ENCODE data around the gene PADI1. TPM values are rescaled to one million over a fixed set of nuclear protein-coding genes. Genes with fewer than 3 reads are reported as not detected.
A peak's percentile ranks its signal among the peaks of the same experiment; 100 is the strongest.

The PADI1 gene
- polyA plus RNA-seq, 4 donors = 0.01 to 0.27 (median 0.10) TPM; not detected in 1

DNA sequence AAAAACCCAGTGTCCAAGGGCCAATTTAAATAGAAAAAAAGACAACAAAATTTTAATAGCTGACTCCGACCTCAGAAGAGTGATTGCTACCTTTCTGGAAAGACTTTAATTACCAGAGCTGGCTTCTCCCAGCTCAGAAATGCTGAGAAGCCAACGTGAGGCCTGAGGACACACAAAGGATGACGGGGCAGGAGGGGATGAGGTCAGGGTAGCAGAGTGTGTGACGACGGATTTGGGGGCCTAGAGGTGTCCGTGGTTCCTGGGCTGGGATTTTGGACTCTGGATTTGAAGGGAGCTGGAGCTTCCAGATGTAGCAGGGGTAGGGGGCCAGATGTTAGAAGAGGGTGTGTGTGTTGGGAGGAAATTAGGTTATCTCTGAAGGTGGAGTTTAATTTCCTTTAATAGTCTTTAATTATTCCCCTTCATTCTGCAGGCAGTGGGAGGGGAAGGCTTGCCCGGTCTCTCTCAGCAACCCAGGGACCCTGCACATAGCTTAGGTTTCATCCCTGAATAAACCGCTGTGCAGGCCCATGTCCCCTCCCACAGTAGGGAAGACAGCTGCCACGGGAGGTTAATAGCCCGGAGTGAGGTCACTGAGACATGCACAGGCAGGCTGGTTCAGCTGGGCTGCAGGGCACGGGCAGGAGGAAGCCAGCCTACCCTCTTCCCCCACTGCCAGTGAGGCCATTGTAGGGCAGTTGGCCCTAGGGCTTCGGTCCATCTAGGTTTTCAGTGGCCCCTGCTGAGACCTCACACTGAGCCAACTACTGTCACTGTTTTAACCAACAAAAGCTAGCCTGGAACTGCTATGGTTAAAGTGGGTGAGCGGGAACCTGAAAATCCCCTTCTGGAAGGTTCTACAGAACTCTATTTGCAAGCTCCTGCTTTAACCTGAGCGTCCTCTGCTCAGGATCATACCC is 40.2 kb downstream of the PADI1 start:
- Histone ChIP-seq H3K36me3 (ENCODE audit: control insufficient read depth in 3 of 3, insufficient read depth in 2 of 3, low read depth in 1 of 3, low read length in 3 of 3) (no peaks in the 10 kb centered on the region), H3K27ac (ENCODE audit: low read depth in 1 of 3, low read length in 2 of 3) (no peak overlapping the region), H3K4me3 (ENCODE audit: low read depth in 1 of 3, low read length in 3 of 3) (no peak overlapping the region), H3K27me3 (ENCODE audit: control insufficient read depth in 3 of 3, insufficient read depth in 3 of 3, low read length in 3 of 3) (peaks cover 0 to 13% (median 3%) of the 10 kb centered on the region in 3 donors), H3K9me3 (ENCODE audit: control insufficient read depth in 2 of 2, insufficient read depth in 1 of 2, low read depth in 1 of 2, low read length in 1 of 2) (no peaks in the 10 kb centered on the region), H3K4me1 (ENCODE audit: control insufficient read depth in 3 of 3, insufficient read depth in 2 of 3, low read depth in 1 of 3, low read length in 2 of 3) (no peaks in the 10 kb centered on the region)
- WGBS, 3 donors = 63 to 69% (median 68%) methylated on average over 14 of the region's 14 CpGs
- DNase-seq (no peak), FAIRE-seq (no peak)

DNA sequence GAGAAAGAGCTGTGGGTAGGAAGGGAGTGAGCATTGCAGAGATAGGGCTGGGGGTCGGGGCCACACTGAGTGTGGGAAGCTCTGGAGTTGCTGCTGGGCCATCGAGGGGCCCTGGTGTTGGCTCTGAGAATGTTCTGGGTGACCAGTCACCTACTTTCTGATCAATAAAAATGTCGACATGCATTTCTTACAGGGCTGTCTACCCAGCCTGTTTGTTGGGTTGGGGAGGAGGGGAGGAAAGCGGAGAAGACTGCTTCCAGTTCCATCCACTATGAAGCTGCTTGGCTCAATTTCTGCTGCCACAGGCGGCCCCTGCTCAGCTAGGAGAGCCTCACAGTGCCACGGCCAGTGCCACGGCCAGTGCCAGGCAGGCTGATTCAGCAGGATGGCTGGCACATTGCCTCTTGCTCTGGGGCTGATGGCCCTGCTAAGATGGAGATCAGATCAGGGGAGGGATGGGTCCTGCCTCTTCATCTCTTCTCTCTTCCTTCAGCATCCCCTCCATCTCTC is 40.9 kb downstream of the PADI1 start:
- H3K27me3 ChIP-seq (ENCODE audit: control insufficient read depth in 3 of 3, insufficient read depth in 3 of 3, low read length in 3 of 3) = peaks cover 0 to 10% (median 3%) of the 10 kb centered on the region in 3 donors
- H3K4me3 ChIP-seq (ENCODE audit: low read depth in 1 of 3, low read length in 3 of 3) = no peak overlapping the region
- 67 to 72% (median 69%) methylated on average over 7 of the region's 7 CpGs for WGBS, 3 donors
- H3K27ac ChIP-seq (ENCODE audit: low read depth in 1 of 3, low read length in 2 of 3) = no peak overlapping the region
- no peaks in the 10 kb centered on the region for H3K9me3 ChIP-seq (ENCODE audit: control insufficient read depth in 2 of 2, insufficient read depth in 1 of 2, low read depth in 1 of 2, low read length in 1 of 2)
- H3K36me3 ChIP-seq (ENCODE audit: control insufficient read depth in 3 of 3, insufficient read depth in 2 of 3, low read depth in 1 of 3, low read length in 3 of 3) = no peaks in the 10 kb centered on the region
- DNase-seq (no peak), FAIRE-seq (no peak)
- no peaks in the 10 kb centered on the region for H3K4me1 ChIP-seq (ENCODE audit: control insufficient read depth in 3 of 3, insufficient read depth in 2 of 3, low read depth in 1 of 3, low read length in 2 of 3)

DNA sequence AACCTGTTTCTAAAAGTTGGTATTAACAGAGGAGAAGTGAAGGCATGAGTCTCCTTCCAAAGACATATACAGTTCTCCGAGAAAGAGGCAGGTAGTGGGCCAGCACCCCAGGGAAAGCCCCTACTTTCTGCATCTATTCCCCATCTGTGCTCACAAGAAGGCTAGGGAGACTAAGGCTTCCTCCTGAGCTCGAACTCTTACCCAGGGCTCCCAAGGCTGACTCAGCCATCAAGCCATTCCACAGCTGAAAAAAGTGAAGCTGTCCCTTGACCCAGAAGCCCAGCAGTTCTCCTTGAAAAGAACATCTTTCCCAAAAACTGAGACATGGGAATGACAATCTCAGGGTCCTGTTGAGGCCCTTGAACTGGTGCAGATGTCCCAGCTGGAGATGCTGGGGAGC is 42.0 kb downstream of the PADI1 start:
- H3K4me1 ChIP-seq (ENCODE audit: control insufficient read depth in 3 of 3, insufficient read depth in 2 of 3, low read depth in 1 of 3, low read length in 2 of 3) = no peaks in the 10 kb centered on the region
- H3K9me3 ChIP-seq (ENCODE audit: control insufficient read depth in 2 of 2, insufficient read depth in 1 of 2, low read depth in 1 of 2, low read length in 1 of 2) = no peaks in the 10 kb centered on the region
- no peak overlapping the region for H3K27ac ChIP-seq (ENCODE audit: low read depth in 1 of 3, low read length in 2 of 3)
- no peak for DNase-seq
- FAIRE-seq = no peak
- H3K27me3 ChIP-seq (ENCODE audit: control insufficient read depth in 3 of 3, insufficient read depth in 3 of 3, low read length in 3 of 3) = peaks cover 0 to 3% (median under 1%) of the 10 kb centered on the region in 3 donors
- WGBS, 3 donors = 77 to 91% (median 77%) methylated on average over 2 of the region's 2 CpGs
- H3K36me3 ChIP-seq (ENCODE audit: control insufficient read depth in 3 of 3, insufficient read depth in 2 of 3, low read depth in 1 of 3, low read length in 3 of 3) = no peaks in the 10 kb centered on the region
- H3K4me3 ChIP-seq (ENCODE audit: low read depth in 1 of 3, low read length in 3 of 3) = no peak overlapping the region

DNA sequence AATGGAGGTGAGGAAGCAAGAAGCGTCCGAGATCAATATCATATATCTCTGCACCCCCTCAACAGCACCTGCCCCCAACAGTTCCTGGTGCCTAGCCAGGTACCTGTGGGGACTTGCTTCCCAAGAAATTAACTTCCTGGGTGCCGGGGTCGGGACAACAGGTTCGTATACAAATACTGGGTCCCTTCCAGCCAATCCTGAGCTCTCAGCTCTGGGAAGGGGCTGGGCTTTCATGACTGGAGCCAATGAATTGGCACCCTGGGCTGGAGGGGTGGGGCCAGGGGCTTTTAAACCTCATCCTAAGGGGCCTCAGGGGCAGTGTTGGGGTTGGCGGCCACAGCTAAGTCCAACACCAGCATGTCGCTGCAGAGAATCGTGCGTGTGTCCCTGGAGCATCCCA is 43.9 kb downstream of the PADI1 start, which contains the start of gene PADI3:
Gene PADI3 (plus strand): TSS at position 318 of the 400 bp plus-strand sequence. CDS start 40 bp downstream, at position 358.
- no peaks in the 10 kb centered on the region for H3K36me3 ChIP-seq (ENCODE audit: control insufficient read depth in 3 of 3, insufficient read depth in 2 of 3, low read depth in 1 of 3, low read length in 3 of 3)
- DNase-seq = no peak
- no peak for FAIRE-seq
- no peaks in the 10 kb centered on the region for H3K4me1 ChIP-seq (ENCODE audit: control insufficient read depth in 3 of 3, insufficient read depth in 2 of 3, low read depth in 1 of 3, low read length in 2 of 3)
- WGBS, 3 donors = 64 to 73% (median 67%) methylated on average over 9 of the region's 9 CpGs
- H3K27me3 ChIP-seq (ENCODE audit: control insufficient read depth in 3 of 3, insufficient read depth in 3 of 3, low read length in 3 of 3) = peaks cover 0 to 2% (median 0%) of the 10 kb centered on the region in 3 donors
- no peaks in the 10 kb centered on the region for H3K9me3 ChIP-seq (ENCODE audit: control insufficient read depth in 2 of 2, insufficient read depth in 1 of 2, low read depth in 1 of 2, low read length in 1 of 2)
- no peak within 1 kb of the TSS for H3K4me3 ChIP-seq (ENCODE audit: low read depth in 1 of 3, low read length in 3 of 3)
- H3K27ac ChIP-seq (ENCODE audit: low read depth in 1 of 3, low read length in 2 of 3) = no peak within 1 kb of the TSS

DNA sequence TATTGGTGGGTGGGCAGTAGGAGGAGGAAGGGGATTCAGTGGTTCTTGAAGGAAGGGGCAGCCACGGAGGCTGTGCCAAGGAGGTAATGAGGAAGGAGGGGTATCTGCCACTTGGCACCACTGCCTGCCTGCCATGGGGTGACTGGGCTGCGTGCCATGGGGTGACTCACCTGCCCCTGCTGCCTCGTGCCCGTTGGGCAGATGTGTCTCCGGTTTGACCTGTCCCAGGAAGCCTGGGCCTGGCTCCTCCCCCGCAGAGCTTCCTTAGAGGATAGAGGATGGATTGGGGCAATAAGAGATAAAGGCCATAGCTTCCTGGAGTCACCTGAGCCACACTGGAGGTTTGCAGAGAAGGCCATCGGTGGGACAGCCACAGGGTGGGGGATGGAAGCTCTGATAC is 45.7 kb downstream of the PADI1 start:
- H3K27me3 ChIP-seq (ENCODE audit: control insufficient read depth in 3 of 3, insufficient read depth in 3 of 3, low read length in 3 of 3) = peaks cover 0 to 2% (median 0%) of the 10 kb centered on the region in 3 donors
- FAIRE-seq = no peak
- H3K36me3 ChIP-seq (ENCODE audit: control insufficient read depth in 3 of 3, insufficient read depth in 2 of 3, low read depth in 1 of 3, low read length in 3 of 3) = no peaks in the 10 kb centered on the region
- WGBS, 3 donors = 2 to 27% (median 11%) methylated on average over 7 of the region's 7 CpGs
- no peaks in the 10 kb centered on the region for H3K4me1 ChIP-seq (ENCODE audit: control insufficient read depth in 3 of 3, insufficient read depth in 2 of 3, low read depth in 1 of 3, low read length in 2 of 3)
- no peaks in the 10 kb centered on the region for H3K9me3 ChIP-seq (ENCODE audit: control insufficient read depth in 2 of 2, insufficient read depth in 1 of 2, low read depth in 1 of 2, low read length in 1 of 2)
- DNase-seq = peak; percentile 28 to 91
- H3K4me3 ChIP-seq (ENCODE audit: low read depth in 1 of 3, low read length in 3 of 3) = no peak overlapping the region
- no peak overlapping the region for H3K27ac ChIP-seq (ENCODE audit: low read depth in 1 of 3, low read length in 2 of 3)

DNA sequence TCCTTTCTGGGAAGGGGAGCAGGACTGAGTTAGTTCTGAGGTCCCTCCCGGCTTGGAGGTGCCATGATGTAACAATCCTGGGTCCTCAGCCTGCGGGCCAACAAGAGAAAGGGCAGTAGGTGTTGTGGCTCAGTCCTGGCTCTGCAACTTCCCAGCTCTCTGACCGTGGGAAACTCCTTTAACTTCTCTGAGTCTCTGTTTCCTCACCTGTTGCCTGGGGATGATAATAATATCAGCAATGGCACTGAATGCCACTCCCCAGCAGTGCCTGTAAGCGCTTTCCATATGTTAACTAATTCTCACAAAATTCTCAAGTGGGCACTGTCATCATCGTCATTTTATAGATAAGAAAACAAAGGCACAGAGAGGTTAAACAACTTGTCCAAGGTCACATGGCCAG is 46.3 kb downstream of the PADI1 start:
- FAIRE-seq (no peak), DNase-seq (no peak)
- H3K9me3 ChIP-seq (ENCODE audit: control insufficient read depth in 2 of 2, insufficient read depth in 1 of 2, low read depth in 1 of 2, low read length in 1 of 2) = no peaks in the 10 kb centered on the region
- peaks cover 0 to 2% (median under 1%) of the 10 kb centered on the region in 3 donors for H3K27me3 ChIP-seq (ENCODE audit: control insufficient read depth in 3 of 3, insufficient read depth in 3 of 3, low read length in 3 of 3)
- no peak overlapping the region for H3K27ac ChIP-seq (ENCODE audit: low read depth in 1 of 3, low read length in 2 of 3)
- no peaks in the 10 kb centered on the region for H3K36me3 ChIP-seq (ENCODE audit: control insufficient read depth in 3 of 3, insufficient read depth in 2 of 3, low read depth in 1 of 3, low read length in 3 of 3)
- no peak overlapping the region for H3K4me3 ChIP-seq (ENCODE audit: low read depth in 1 of 3, low read length in 3 of 3)
- 56 to 72% (median 62%) methylated on average over 5 of the region's 5 CpGs for WGBS, 3 donors
- no peaks in the 10 kb centered on the region for H3K4me1 ChIP-seq (ENCODE audit: control insufficient read depth in 3 of 3, insufficient read depth in 2 of 3, low read depth in 1 of 3, low read length in 2 of 3)

DNA sequence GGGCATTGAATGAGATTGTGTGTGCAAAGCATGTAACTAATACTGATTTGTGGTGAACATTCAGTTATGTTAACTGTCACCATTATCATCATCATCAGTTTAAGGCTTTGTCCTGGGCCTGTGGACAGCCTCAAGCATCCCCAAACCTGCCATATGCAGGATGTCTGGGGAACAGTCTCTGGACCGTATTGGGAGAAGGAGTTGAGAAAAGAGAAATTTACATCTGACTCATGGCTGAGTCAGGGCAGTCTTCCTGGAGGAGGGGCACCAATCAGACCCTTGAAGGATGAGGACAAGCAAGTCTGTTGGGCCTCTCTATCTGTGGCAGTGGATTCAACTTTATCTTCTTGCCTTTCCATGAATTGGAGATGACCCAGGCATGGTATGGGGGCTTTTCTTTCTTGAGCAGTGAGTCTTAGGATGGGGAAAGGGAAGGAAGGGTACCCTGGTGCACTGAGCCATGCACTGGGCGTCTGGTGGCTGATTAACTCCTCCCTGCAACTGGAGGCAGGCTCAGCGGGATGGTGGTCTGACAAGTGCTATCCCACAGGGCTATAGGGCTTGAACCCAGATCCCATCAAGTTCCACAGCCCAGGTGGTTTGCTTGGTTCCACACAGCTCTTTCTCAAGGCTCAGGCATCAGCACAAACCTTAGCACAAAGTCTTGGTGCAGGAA is 46.9 kb downstream of the PADI1 start:
- WGBS, 3 donors = 54 to 72% (median 62%) methylated on average over 3 of the region's 3 CpGs
- H3K9me3 ChIP-seq (ENCODE audit: control insufficient read depth in 2 of 2, insufficient read depth in 1 of 2, low read depth in 1 of 2, low read length in 1 of 2) = no peaks in the 10 kb centered on the region
- H3K36me3 ChIP-seq (ENCODE audit: control insufficient read depth in 3 of 3, insufficient read depth in 2 of 3, low read depth in 1 of 3, low read length in 3 of 3) = no peaks in the 10 kb centered on the region
- DNase-seq (no peak), FAIRE-seq (no peak)
- peaks cover 0 to 3% (median 2%) of the 10 kb centered on the region in 3 donors for H3K27me3 ChIP-seq (ENCODE audit: control insufficient read depth in 3 of 3, insufficient read depth in 3 of 3, low read length in 3 of 3)
- no peak overlapping the region for H3K4me3 ChIP-seq (ENCODE audit: low read depth in 1 of 3, low read length in 3 of 3)
- no peak overlapping the region for H3K27ac ChIP-seq (ENCODE audit: low read depth in 1 of 3, low read length in 2 of 3)
- H3K4me1 ChIP-seq (ENCODE audit: control insufficient read depth in 3 of 3, insufficient read depth in 2 of 3, low read depth in 1 of 3, low read length in 2 of 3) = no peaks in the 10 kb centered on the region

DNA sequence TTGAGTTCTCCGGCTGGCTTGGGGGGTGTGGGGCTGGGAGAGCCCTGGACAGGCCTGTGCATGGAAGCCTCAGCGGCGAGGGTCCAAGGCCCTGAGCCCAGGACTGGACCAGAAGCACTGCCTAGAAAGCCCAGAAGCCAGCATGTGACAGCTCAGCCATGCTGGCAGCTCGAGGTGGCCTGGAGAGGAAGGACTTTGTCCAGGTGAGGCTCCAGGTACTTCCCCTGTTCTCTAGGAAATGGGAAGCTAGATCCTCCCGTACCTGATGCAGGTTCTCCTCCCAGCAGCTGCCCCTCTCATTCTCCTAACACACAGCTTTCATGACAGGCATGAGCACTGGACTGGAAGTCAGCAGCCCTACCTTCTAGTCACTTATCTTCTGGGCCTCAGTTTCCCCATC is 50.4 kb downstream of the PADI1 start:
- Histone ChIP-seq H3K36me3 (ENCODE audit: control insufficient read depth in 3 of 3, insufficient read depth in 2 of 3, low read depth in 1 of 3, low read length in 3 of 3) (no peaks in the 10 kb centered on the region), H3K27ac (ENCODE audit: low read depth in 1 of 3, low read length in 2 of 3) (no peak overlapping the region), H3K4me1 (ENCODE audit: control insufficient read depth in 3 of 3, insufficient read depth in 2 of 3, low read depth in 1 of 3, low read length in 2 of 3) (no peaks in the 10 kb centered on the region), H3K27me3 (ENCODE audit: control insufficient read depth in 3 of 3, insufficient read depth in 3 of 3, low read length in 3 of 3) (peaks cover 0 to 3% (median 0%) of the 10 kb centered on the region in 3 donors), H3K9me3 (ENCODE audit: control insufficient read depth in 2 of 2, insufficient read depth in 1 of 2, low read depth in 1 of 2, low read length in 1 of 2) (no peaks in the 10 kb centered on the region), H3K4me3 (ENCODE audit: low read depth in 1 of 3, low read length in 3 of 3) (no peak overlapping the region)
- DNase-seq (peak in 1 of 2 donors; percentile 70), FAIRE-seq (no peak)
- 43 to 66% (median 63%) methylated on average over 5 of the region's 5 CpGs for WGBS, 3 donors

All from small intestine (tissue), 7 donors.